GM23248 (cell line): ENCODE data around the gene FBLN2. TPM values are rescaled to one million over a fixed set of nuclear protein-coding genes. Genes with fewer than 3 reads are reported as not detected.

Experiments
- DNase-seq: peaks from one replicate; pipeline ENCODE4 v3.0.0-alpha.2; 2015
- H2AFZ ChIP-seq: fragments of 200-600 bp; sonication (generic); 2 replicates; pipeline ENCODE4 v1.6.1; 2016; ENCODE audit warnings: antibody characterized with exemption
- H3F3A ChIP-seq: fragments of 200-600 bp; sonication (generic); 2 replicates; pipeline ENCODE4 v1.6.1; 2016; ENCODE audit warnings: mild to moderate bottlenecking, antibody characterized with exemption, mixed run types; ENCODE audit not compliant: insufficient read depth
- H3K27ac ChIP-seq: fragments of 200-600 bp; sonication (generic); 2 replicates; pipeline ENCODE4 v1.5.1; 2016; ENCODE audit warnings: mild to moderate bottlenecking
- H3K27me3 ChIP-seq: fragments of 200-600 bp; sonication (generic); replicated peaks from 2 replicates; pipeline ENCODE4 v1.6.1; 2016; ENCODE audit warnings: mild to moderate bottlenecking; ENCODE audit not compliant: insufficient read depth
- H3K36me3 ChIP-seq: fragments of 200-600 bp; sonication (generic); 2 replicates; pipeline ENCODE4 v1.6.1; 2016; ENCODE audit warnings: low read depth, mild to moderate bottlenecking
- H3K4me1 ChIP-seq: fragments of 200-600 bp; sonication (generic); 2 replicates; pipeline ENCODE4 v1.6.1; 2016; ENCODE audit warnings: mild to moderate bottlenecking; ENCODE audit not compliant: insufficient read depth
- H3K4me2 ChIP-seq: fragments of 200-600 bp; sonication (generic); one replicate; pipeline ENCODE4 v1.6.1; 2016; ENCODE audit warnings: mild to moderate bottlenecking; ENCODE audit not compliant: unreplicated experiment
- H3K4me3 ChIP-seq: fragments of 200-600 bp; sonication (generic); 2 replicates; pipeline ENCODE4 v1.5.1; 2016; ENCODE audit warnings: mild to moderate bottlenecking
- H3K79me2 ChIP-seq: fragments of 200-600 bp; sonication (generic); 2 replicates; pipeline ENCODE4 v1.6.1; 2016; ENCODE audit warnings: mild to moderate bottlenecking; ENCODE audit not compliant: insufficient read depth
- H3K9ac ChIP-seq: fragments of 200-600 bp; sonication (generic); 2 replicates; pipeline ENCODE4 v1.6.1; 2016; ENCODE audit warnings: mild to moderate bottlenecking
- H3K9me2 ChIP-seq: fragments of 200-600 bp; sonication (generic); 2 replicates; pipeline ENCODE4 v1.6.1; 2016; ENCODE audit warnings: mixed run types, mild to moderate bottlenecking, moderate library complexity; ENCODE audit not compliant: insufficient read depth
- H3K9me3 ChIP-seq: fragments of 200-600 bp; sonication (generic); one replicate; pipeline ENCODE4 v1.6.1; 2017; ENCODE audit warnings: low read depth
- H4K20me1 ChIP-seq: fragments of 200-600 bp; sonication (generic); 2 replicates; pipeline ENCODE4 v1.6.0; 2016; ENCODE audit not compliant: insufficient read depth
- EZH2 ChIP-seq: fragments of 200-600 bp; sonication (generic); IDR thresholded peaks from 2 replicates; pipeline ENCODE4 v1.6.1; 2018; ENCODE audit warnings: antibody characterized with exemption, mild to moderate bottlenecking; ENCODE audit not compliant: insufficient read depth, poor library complexity, severe bottlenecking
- EZH2phosphoT487 ChIP-seq: fragments of 200-600 bp; sonication (generic); IDR thresholded peaks from 2 replicates; pipeline ENCODE4 v1.6.1; 2018; ENCODE audit warnings: antibody characterized with exemption, moderate library complexity, mild to moderate bottlenecking, low read depth; ENCODE audit not compliant: insufficient read depth
- WGBS, 2 experiments: methylation state at CpG; one replicate each; pipeline ENCODE4 v1.1.6; 2015 to 2017; ENCODE audit warnings: low lambda C conversion rate in 2 of 2, low coverage in 1 of 2; ENCODE audit errors: missing lambda C conversion rate in 2 of 2; 5-methylcytosine and 5-hydroxymethylcytosine counted together
- in situ Hi-C: fragments of 300-500 bp; cut with MboI; formaldehyde crosslinking; loops from 2 replicates; pipeline ENCODE4 v1.15.0; 2020
- polyA plus RNA-seq: library from polyadenylated mRNA; unstranded; fragments of >200 nt; fragmentation: Nextera tagmentation; extraction: Ambion mirVana; gene quantifications from 2 replicates; pipeline ENCODE4 v1.2.1, GENCODE V29; 2016
- total RNA-seq: library from RNA; depleted of rRNA; stranded (reverse); fragments of >200 nt; shearing (Covaris generic); gene quantifications from 2 replicates; pipeline ENCODE4 v1.2.3, GENCODE V29; 2014

FBLN2 gene
- total and polyA plus RNA-seq, 2 experiments from 2014 or later, result 447 to 636 TPM

GRCh38 chr3:13581485-13582365, 32.8 kb downstream of the FBLN2 start:
- no peaks in the 10 kb centered on the region for H3K36me3 ChIP-seq
- H3K4me2 ChIP-seq, result no peak overlapping the region
- no peaks in the 10 kb centered on the region for H3K9me2 ChIP-seq
- H4K20me1 ChIP-seq, result no peaks in the 10 kb centered on the region
- TF ChIP-seq EZH2 (no peak), EZH2phosphoT487 (no peak)
- 78 to 82% methylated on average over 21 of the region's 21 CpGs for WGBS, 2 experiments
- peak; percentile 33 for DNase-seq
- H3K4me3 ChIP-seq, result no peak overlapping the region
- H3K27me3 ChIP-seq, result no peaks in the 10 kb centered on the region
- H3F3A ChIP-seq, result peaks cover 19% of the 10 kb centered on the region
- peaks cover 52% of the 10 kb centered on the region for H3K79me2 ChIP-seq
- H3K9ac ChIP-seq, result no peak overlapping the region
- no peaks in the 10 kb centered on the region for H3K9me3 ChIP-seq
- peaks cover 12% of the 10 kb centered on the region for H3K4me1 ChIP-seq
- in situ Hi-C loops, result no loop called here
- H2AFZ ChIP-seq, result no peak overlapping the region
- no peak overlapping the region for H3K27ac ChIP-seq

GRCh38 chr3:13582366-13583250, 33.7 kb downstream of the FBLN2 start:
- H3K27me3 ChIP-seq, result no peaks in the 10 kb centered on the region
- no peaks in the 10 kb centered on the region for H4K20me1 ChIP-seq
- H3K9me2 ChIP-seq, result no peaks in the 10 kb centered on the region
- TF ChIP-seq EZH2phosphoT487 (no peak), EZH2 (no peak)
- H3K79me2 ChIP-seq, result peaks cover 56% of the 10 kb centered on the region
- DNase-seq, result no peak
- 65 to 67% methylated on average over 24 of the region's 24 CpGs for WGBS, 2 experiments
- no peaks in the 10 kb centered on the region for H3K36me3 ChIP-seq
- in situ Hi-C loops, result no loop called here
- H3K9ac ChIP-seq, result no peak overlapping the region
- no peak overlapping the region for H2AFZ ChIP-seq
- peaks cover 12% of the 10 kb centered on the region for H3K4me1 ChIP-seq
- H3K27ac ChIP-seq, result no peak overlapping the region
- H3K9me3 ChIP-seq, result no peaks in the 10 kb centered on the region
- H3F3A ChIP-seq, result peaks cover 19% of the 10 kb centered on the region
- H3K4me3 ChIP-seq, result no peak overlapping the region
- no peak overlapping the region for H3K4me2 ChIP-seq

DNA sequence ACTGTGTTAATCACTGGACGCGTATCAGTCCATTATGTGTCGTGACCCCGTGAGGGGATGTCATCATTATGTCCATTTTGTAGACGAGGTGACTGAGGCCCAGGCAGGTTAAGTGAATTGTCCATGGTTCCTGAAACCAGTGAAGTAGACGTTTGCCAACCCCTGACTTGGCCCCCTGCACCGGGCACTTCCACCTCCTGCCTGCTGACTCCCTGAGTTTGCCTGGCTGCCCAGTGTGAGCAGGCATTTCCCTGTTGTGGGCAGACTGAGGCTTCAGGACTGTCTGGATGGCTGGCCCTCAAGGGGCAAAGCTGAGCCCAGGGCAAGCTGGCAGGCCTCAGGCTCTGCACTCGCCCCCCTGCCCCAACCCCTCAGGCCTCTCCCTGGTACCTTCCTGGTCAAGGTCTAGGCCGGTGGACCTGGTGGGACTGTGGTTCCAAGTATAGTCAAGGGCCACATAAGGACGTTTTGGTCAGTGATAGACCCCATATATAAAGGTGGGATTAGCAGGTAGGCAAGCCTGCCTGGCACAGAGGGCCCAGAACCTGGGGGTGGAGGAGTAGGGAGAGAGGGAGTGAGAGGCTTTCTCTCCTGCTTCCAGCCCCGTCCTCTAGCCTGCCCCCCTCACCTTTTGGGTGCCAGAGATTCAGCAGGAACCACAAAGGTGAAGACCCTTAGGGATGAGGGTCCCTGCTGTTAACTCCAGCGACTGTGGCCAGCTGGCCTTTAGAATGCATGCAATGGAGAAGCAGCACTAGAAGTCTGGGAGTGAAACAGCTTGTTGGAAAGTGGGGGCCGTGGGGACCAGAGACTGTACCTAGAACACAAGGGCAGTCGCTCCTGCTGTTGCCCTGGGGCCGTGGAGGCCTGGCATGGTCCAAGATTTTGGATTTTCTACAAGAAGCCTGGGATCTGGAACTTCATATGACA, 34.6 kb downstream of the FBLN2 start:
- H3K36me3 ChIP-seq, result no peaks in the 10 kb centered on the region
- no peak overlapping the region for H3K9ac ChIP-seq
- TF ChIP-seq EZH2phosphoT487 (no peak), EZH2 (no peak)
- no peak overlapping the region for H2AFZ ChIP-seq
- H3K4me2 ChIP-seq, result no peak overlapping the region
- H3F3A ChIP-seq, result peaks cover 11% of the 10 kb centered on the region
- H3K4me3 ChIP-seq, result no peak overlapping the region
- 81 to 85% methylated on average over 15 of the region's 15 CpGs for WGBS, 2 experiments
- no peak for DNase-seq
- in situ Hi-C loops, result no loop called here
- H3K27ac ChIP-seq, result no peak overlapping the region
- H3K9me3 ChIP-seq, result no peaks in the 10 kb centered on the region
- H3K79me2 ChIP-seq, result peaks cover 64% of the 10 kb centered on the region
- no peaks in the 10 kb centered on the region for H4K20me1 ChIP-seq
- H3K27me3 ChIP-seq, result no peaks in the 10 kb centered on the region
- no peaks in the 10 kb centered on the region for H3K9me2 ChIP-seq
- H3K4me1 ChIP-seq, result peaks cover 11% of the 10 kb centered on the region
